Ovary (tissue), 9 donors: ENCODE data around the gene C11orf52. TPM values are rescaled to one million over a fixed set of nuclear protein-coding genes. Genes with fewer than 3 reads are reported as not detected.

Experiments used
- DNase-seq, 5 donors: peaks; one replicate each; pipeline ENCODE4 v3.0.0-alpha.2; 2019 to 2020
- H3K27ac ChIP-seq, 2 donors: fragments of 200-600 bp; one replicate each; pipeline versions ENCODE4 v1.5.1 to v1.8.0; 2019 to 2022
- H3K27me3 ChIP-seq: fragments of 200-600 bp; one replicate; pipeline ENCODE4 v1.8.0; 2022
- H3K36me3 ChIP-seq: fragments of 200-600 bp; sonication (generic); one replicate; pipeline ENCODE4 v1.5.1; 2019
- H3K4me1 ChIP-seq: one replicate; pipeline ENCODE4 v1.8.1; 2013; ENCODE audit warnings: mild to moderate bottlenecking, moderate library complexity; ENCODE audit not compliant: insufficient read depth
- H3K4me3 ChIP-seq: fragments of 200-600 bp; sonication (generic); one replicate; pipeline ENCODE4 v1.5.1; 2017
- H3K9me3 ChIP-seq, 2 donors: fragments of 200-600 bp in 1 of 2; sonication (generic) in 1 of 2; one replicate each; pipeline versions ENCODE4 v1.5.1 to v1.8.1; 2013 to 2019; ENCODE audit warnings: mild to moderate bottlenecking in 1 of 2, moderate library complexity in 1 of 2
- CTCF ChIP-seq, 3 donors: fragments of 450-650 bp in 2 of 3; fragments of 200-600 bp in 1 of 3; IDR thresholded peaks; one replicate each; pipeline versions ENCODE4 v1.5.1 to v1.8.0; 2016 to 2022; ENCODE audit warnings: antibody characterized with exemption in 3 of 3, mild to moderate bottlenecking in 1 of 3
- EP300 ChIP-seq: sonication (generic); formaldehyde crosslinking; IDR thresholded peaks from one replicate; pipeline ENCODE4 v1.6.1; 2017; ENCODE audit warnings: antibody characterized with exemption
- POLR2A ChIP-seq: fragments of 450-650 bp; IDR thresholded peaks from one replicate; pipeline ENCODE4 v1.6.1; 2017; ENCODE audit warnings: antibody characterized with exemption, mild to moderate bottlenecking, moderate library complexity
- WGBS, 3 donors: extraction: QIAGEN DNeasy Blood & Tissue Kit in 1 of 3; methylation state at CpG; one replicate each; pipeline versions ENCODE4 v1.1.5 to v1.1.7; 2013 to 2017; 5-methylcytosine and 5-hydroxymethylcytosine counted together
- intact Hi-C, 4 donors: fragments of 100-400 bp; cut with DNase I; formaldehyde crosslinking; loops; one replicate each; pipeline versions ENCODE4 v1.11.0 to v1.15.1; 2022 to 2023
- polyA plus RNA-seq, 2 donors: library from polyadenylated mRNA; stranded (reverse); fragments of 200-250 nt in 1 of 2; fragments of 350-450 nt in 1 of 2; fragmentation: Illumina TruSeq in 1 of 2; extraction: RNeasy Lipid Tissue Mini Kit (QIAGEN cat#74804) in 1 of 2; gene quantifications; one replicate each; pipeline ENCODE4 v1.2.3, GENCODE V29; 2013 to 2014
- total RNA-seq, 7 donors: library from RNA; depleted of rRNA in 2 of 7; stranded (reverse); fragments of >200 nt in 2 of 7; fragmentation: NEBNext Ultra II Directional in 3 of 7; extraction: Animal tissue kit (Norgen Biotek cat#: 25700) in 3 of 7; gene quantifications; one replicate each; pipeline versions ENCODE4 v1.1.0 to v1.2.4, GENCODE V29; 2016 to 2023
- donor health status: DM: no; HTN: no; CAD: no; lungs with moderate emphysema.
- donor health status: DM: no; HTN: no; CAD: no.
- donor health status: Bipolar disorder and iron deficiency.
- donor health status: DM: yes; HTN: yes; CAD: no.
- donor health status: DM: no; HTN: no; CAD: no.
- donor health status: DM: yes; HTN: yes; CAD: no.

C11orf52 gene
- total and polyA plus RNA-seq, 9 donors, result 1.3 to 5.9 (median 2.3) TPM; not detected in 1

- Histone ChIP-seq H3K4me1 (peaks cover 8% of the 10 kb centered on the region), H3K4me3 (no peak overlapping the region), H3K36me3 (no peaks in the 10 kb centered on the region), H3K9me3 (no peaks in the 10 kb centered on the region), H3K27me3 (no peaks in the 10 kb centered on the region), H3K27ac (no peak overlapping the region)
- TF ChIP-seq POLR2A, result no peak
- no peak for TF ChIP-seq EP300
- no peak for TF ChIP-seq CTCF (IDR thresholded peaks at IDR 0.05)
- WGBS, 3 donors, result 32 to 34% (median 33%) methylated on average over 7 of the region's 7 CpGs
- no peak for DNase-seq
- intact Hi-C loops, result no loop called here
Observed at GRCh38 chr11:111949519-111950426, 31.1 kb downstream of the C11orf52 start.

- no peaks in the 10 kb centered on the region for H3K9me3 ChIP-seq
- no peaks in the 10 kb centered on the region for H3K36me3 ChIP-seq
- no peak overlapping the region for H3K4me3 ChIP-seq
- TF ChIP-seq POLR2A (no peak), CTCF (IDR thresholded peaks at IDR 0.05) (no peak), EP300 (no peak)
- no peak for DNase-seq
- peaks cover 5% of the 10 kb centered on the region for H3K4me1 ChIP-seq
- no peak overlapping the region for H3K27ac ChIP-seq
- WGBS, 3 donors, result 96 to 98% (median 98%) methylated on average over 3 of the region's 3 CpGs
- intact Hi-C loops, result no loop called here
- no peaks in the 10 kb centered on the region for H3K27me3 ChIP-seq
Observed at GRCh38 chr11:111951565-111951964, 32.9 kb downstream of the C11orf52 start.

GRCh38 chr11:111954154-111954553, 35.4 kb downstream of the C11orf52 start:
- no peaks in the 10 kb centered on the region for H3K36me3 ChIP-seq
- H3K27ac ChIP-seq, result no peak overlapping the region
- DNase-seq, result no peak
- intact Hi-C loops, result no loop called here
- no peaks in the 10 kb centered on the region for H3K27me3 ChIP-seq
- no peaks in the 10 kb centered on the region for H3K9me3 ChIP-seq
- peaks cover 5% of the 10 kb centered on the region for H3K4me1 ChIP-seq
- no peak for TF ChIP-seq EP300
- TF ChIP-seq POLR2A, result no peak
- TF ChIP-seq CTCF (IDR thresholded peaks at IDR 0.05), result no peak
- WGBS, 3 donors, result 94 to 96% (median 96%) methylated on average over 4 of the region's 4 CpGs
- H3K4me3 ChIP-seq, result no peak overlapping the region

- H3K4me3 ChIP-seq, result no peak overlapping the region
- TF ChIP-seq CTCF (IDR thresholded peaks at IDR 0.05) (no peak), POLR2A (no peak), EP300 (no peak)
- H3K4me1 ChIP-seq, result no peaks in the 10 kb centered on the region
- no peaks in the 10 kb centered on the region for H3K36me3 ChIP-seq
- no peak for DNase-seq
- 84 to 89% (median 87%) methylated on average over 8 to 12 of the region's 12 CpGs for WGBS, 3 donors
- H3K27ac ChIP-seq, result no peak overlapping the region
- intact Hi-C loops, result no loop called here
- H3K9me3 ChIP-seq, result no peaks in the 10 kb centered on the region
- H3K27me3 ChIP-seq, result no peaks in the 10 kb centered on the region
Observed at GRCh38 chr11:111957663-111958444, 39.1 kb downstream of the C11orf52 start.
